MM.1S (cell line): ENCODE results near the gene CHN2.

Source experiments
- DNase-seq: peaks from one replicate; pipeline ENCODE4 v3.0.0-alpha.2; 2015
- H2AFZ ChIP-seq: fragments of 300-600 bp; sonication (generic); 2 replicates; pipeline ENCODE4 v1.6.0; 2016; ENCODE audit warnings: antibody characterized with exemption, low read length
- H3F3A ChIP-seq: fragments of 300-600 bp; sonication (generic); 2 replicates; pipeline ENCODE4 v1.6.1; 2016; ENCODE audit warnings: mild to moderate bottlenecking, antibody characterized with exemption, low read length, moderate library complexity, mixed read lengths; ENCODE audit not compliant: insufficient read depth
- H3K27ac ChIP-seq: fragments of 300-600 bp; sonication (generic); 2 replicates; pipeline ENCODE4 v1.5.1; 2016; ENCODE audit warnings: mild to moderate bottlenecking, low read length
- H3K27me3 ChIP-seq: fragments of 300-600 bp; sonication (generic); replicated peaks from 2 replicates; pipeline ENCODE4 v1.6.0; 2016; ENCODE audit warnings: low read length; ENCODE audit not compliant: insufficient read depth
- H3K36me3 ChIP-seq: fragments of 300-600 bp; sonication (generic); replicated peaks from 2 replicates; pipeline ENCODE4 v1.6.1; 2016; ENCODE audit warnings: mild to moderate bottlenecking, low read length, mixed read lengths; ENCODE audit not compliant: insufficient read depth
- H3K4me1 ChIP-seq: fragments of 300-600 bp; sonication (generic); 2 replicates; pipeline ENCODE4 v1.6.1; 2016; ENCODE audit warnings: low read length, mixed read lengths
- H3K4me2 ChIP-seq: fragments of 300-600 bp; sonication (generic); 2 replicates; pipeline ENCODE4 v1.6.0; 2016; ENCODE audit warnings: low read depth, low read length
- H3K4me3 ChIP-seq: fragments of 300-600 bp; sonication (generic); 2 replicates; pipeline ENCODE4 v1.5.1; 2016; ENCODE audit warnings: low read length, mixed read lengths
- H3K79me2 ChIP-seq: fragments of 300-600 bp; sonication (generic); 2 replicates; pipeline ENCODE4 v1.6.1; 2016; ENCODE audit warnings: mixed run types, low read length, mixed read lengths
- H3K9ac ChIP-seq: fragments of 300-600 bp; sonication (generic); 2 replicates; pipeline ENCODE4 v1.6.1; 2016; ENCODE audit warnings: low read length, mixed read lengths
- H3K9me2 ChIP-seq: fragments of 300-600 bp; sonication (generic); replicated peaks from 2 replicates; pipeline ENCODE4 v1.6.1; 2016; ENCODE audit warnings: mild to moderate bottlenecking, low read length, mixed read lengths; ENCODE audit not compliant: insufficient read depth
- H3K9me3 ChIP-seq: fragments of 300-600 bp; sonication (generic); replicated peaks from 2 replicates; pipeline ENCODE4 v1.6.1; 2016; ENCODE audit warnings: mild to moderate bottlenecking, low read length, mixed read lengths; ENCODE audit not compliant: insufficient read depth
- H4K20me1 ChIP-seq: fragments of 300-600 bp; sonication (generic); 2 replicates; pipeline ENCODE4 v1.6.1; 2016; ENCODE audit warnings: mild to moderate bottlenecking, low read length, moderate library complexity, mixed read lengths; ENCODE audit not compliant: insufficient read depth
- EZH2 ChIP-seq: fragments of 300-600 bp; sonication (generic); optimal IDR thresholded peaks from 2 replicates; pipeline ENCODE3; 2017; ENCODE audit warnings: low read depth, mild to moderate bottlenecking, antibody characterized with exemption, low read length, mixed read lengths
- EZH2phosphoT487 ChIP-seq: fragments of 300-600 bp; sonication (generic); IDR thresholded peaks from 2 replicates; pipeline ENCODE4 v1.6.1; 2018; ENCODE audit warnings: antibody characterized with exemption, low read length
- TF ChIP-seq, protein P1 (sequence below): fragments of 300-600 bp; sonication (generic); IDR thresholded peaks from 2 replicates; pipeline ENCODE4 v1.5.1; 2016; ENCODE audit warnings: antibody characterized with exemption, low read length, mixed read lengths

The CHN2 gene

DNA sequence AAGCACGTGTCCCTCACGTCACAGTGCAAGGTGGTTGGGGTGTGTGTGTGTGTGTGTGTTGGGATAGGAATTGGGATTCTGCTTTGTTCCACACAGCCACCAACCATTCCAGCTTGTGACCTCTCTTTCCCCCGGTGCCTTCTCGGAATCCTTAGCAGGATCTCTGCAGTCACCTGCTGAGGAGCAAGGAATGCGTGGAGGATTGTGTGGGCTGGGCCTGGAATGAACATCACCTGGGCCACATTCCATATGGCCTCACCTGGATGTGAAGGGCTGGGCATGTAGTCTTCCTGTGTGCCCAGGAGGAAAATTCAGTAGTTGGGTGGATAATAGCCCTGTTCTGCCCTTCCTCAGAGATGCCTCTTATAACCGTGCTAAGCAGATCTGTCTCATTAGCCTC lies 113.8 kb downstream of the CHN2 start:
- Histone ChIP-seq H3K36me3 (no peaks in the 10 kb centered on the region), H3K9me2 (no peaks in the 10 kb centered on the region), H3K4me1 (no peaks in the 10 kb centered on the region), H4K20me1 (no peaks in the 10 kb centered on the region), H3K4me3 (no peak overlapping the region), H3K9ac (no peak overlapping the region), H3K9me3 (no peaks in the 10 kb centered on the region), H3K27ac (no peak overlapping the region), H3K27me3 (no peaks in the 10 kb centered on the region), H2AFZ (no peak overlapping the region), H3K4me2 (no peak overlapping the region), H3F3A (no peaks in the 10 kb centered on the region), H3K79me2 (no peaks in the 10 kb centered on the region)
- DNase-seq = no peak
- no peak for TF ChIP-seq EZH2
- TF ChIP-seq, protein P1, sequence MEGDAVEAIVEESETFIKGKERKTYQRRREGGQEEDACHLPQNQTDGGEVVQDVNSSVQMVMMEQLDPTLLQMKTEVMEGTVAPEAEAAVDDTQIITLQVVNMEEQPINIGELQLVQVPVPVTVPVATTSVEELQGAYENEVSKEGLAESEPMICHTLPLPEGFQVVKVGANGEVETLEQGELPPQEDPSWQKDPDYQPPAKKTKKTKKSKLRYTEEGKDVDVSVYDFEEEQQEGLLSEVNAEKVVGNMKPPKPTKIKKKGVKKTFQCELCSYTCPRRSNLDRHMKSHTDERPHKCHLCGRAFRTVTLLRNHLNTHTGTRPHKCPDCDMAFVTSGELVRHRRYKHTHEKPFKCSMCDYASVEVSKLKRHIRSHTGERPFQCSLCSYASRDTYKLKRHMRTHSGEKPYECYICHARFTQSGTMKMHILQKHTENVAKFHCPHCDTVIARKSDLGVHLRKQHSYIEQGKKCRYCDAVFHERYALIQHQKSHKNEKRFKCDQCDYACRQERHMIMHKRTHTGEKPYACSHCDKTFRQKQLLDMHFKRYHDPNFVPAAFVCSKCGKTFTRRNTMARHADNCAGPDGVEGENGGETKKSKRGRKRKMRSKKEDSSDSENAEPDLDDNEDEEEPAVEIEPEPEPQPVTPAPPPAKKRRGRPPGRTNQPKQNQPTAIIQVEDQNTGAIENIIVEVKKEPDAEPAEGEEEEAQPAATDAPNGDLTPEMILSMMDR = no peak
- no peak for TF ChIP-seq EZH2phosphoT487

DNA sequence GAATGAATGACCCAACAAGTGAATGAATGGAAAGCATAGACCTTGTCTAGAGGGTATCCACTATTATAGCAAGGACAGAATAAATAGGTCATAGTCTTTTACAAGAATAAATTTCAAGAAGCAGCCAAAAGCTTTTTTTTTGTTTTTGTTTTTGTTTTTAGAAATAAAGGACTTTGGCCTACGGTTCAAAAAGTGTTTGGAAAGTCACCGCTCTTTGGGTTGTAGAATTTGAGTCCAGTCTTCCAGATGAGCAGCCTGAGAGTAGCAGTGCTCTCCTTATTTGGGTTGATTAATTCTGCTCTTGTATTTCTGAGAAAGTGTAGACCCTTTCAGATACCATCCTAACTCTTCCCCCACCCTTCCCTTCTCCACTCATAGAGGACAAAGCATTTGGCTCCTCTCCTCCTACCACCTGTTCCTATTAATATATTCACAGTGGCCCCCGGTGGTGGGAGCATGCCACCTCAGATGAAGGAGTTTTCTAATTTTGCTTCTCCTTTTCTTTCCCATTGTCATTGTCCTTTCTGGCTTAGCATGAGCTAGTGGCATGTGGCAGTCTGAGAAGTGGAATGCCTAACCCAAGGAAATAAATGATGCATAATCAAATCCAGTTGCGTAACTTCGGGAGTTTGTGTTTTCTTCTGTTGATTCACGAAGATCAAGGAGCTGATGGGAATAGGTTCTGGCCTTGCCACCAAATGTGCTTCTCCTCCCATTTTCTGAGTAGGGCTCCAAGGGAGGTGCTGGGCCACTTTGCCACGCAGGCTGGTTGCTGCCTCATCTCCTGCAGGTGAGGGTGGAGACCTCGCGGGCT lies 114.7 kb downstream of the CHN2 start:
- Histone ChIP-seq H3K27me3 (no peaks in the 10 kb centered on the region), H3K9me3 (no peaks in the 10 kb centered on the region)
- DNase-seq = no peak

DNA sequence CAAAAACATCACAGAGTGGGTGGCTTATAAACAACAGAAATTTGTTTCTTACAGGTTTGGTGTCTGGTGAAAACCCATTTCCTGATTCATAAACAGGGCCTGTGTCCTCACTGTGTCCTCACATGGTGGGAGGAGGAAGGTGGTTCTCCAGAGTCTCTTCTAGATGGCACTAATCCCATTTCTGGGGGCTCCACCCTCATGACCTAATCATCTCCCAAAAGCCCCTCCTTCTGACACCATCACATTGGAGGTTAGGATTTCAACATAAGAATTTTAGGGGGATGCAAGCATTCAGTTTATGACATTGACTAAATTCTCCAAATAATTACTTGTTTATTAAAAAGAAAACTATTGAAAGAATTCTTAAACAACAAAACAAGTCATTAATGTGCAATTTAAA lies 116.0 kb downstream of the CHN2 start:
- H3K79me2 ChIP-seq = no peaks in the 10 kb centered on the region
- H2AFZ ChIP-seq = no peak overlapping the region
- H3K9me2 ChIP-seq = no peaks in the 10 kb centered on the region
- no peaks in the 10 kb centered on the region for H3K27me3 ChIP-seq
- DNase-seq = no peak
- no peak for TF ChIP-seq EZH2phosphoT487
- TF ChIP-seq, protein P1 = no peak
- TF ChIP-seq EZH2 = no peak
- no peaks in the 10 kb centered on the region for H3K4me1 ChIP-seq
- no peak overlapping the region for H3K4me3 ChIP-seq
- no peaks in the 10 kb centered on the region for H3K9me3 ChIP-seq
- no peak overlapping the region for H3K4me2 ChIP-seq
- no peak overlapping the region for H3K27ac ChIP-seq
- H3F3A ChIP-seq = no peaks in the 10 kb centered on the region
- no peaks in the 10 kb centered on the region for H4K20me1 ChIP-seq
- no peak overlapping the region for H3K9ac ChIP-seq
- no peaks in the 10 kb centered on the region for H3K36me3 ChIP-seq

More for the DNA sequence above, 114.7 kb downstream of the CHN2 start:
- Histone ChIP-seq H4K20me1 (no peaks in the 10 kb centered on the region), H3K9me2 (no peaks in the 10 kb centered on the region), H3K9ac (no peak overlapping the region), H3K4me2 (no peak overlapping the region), H2AFZ (no peak overlapping the region), H3K4me1 (no peaks in the 10 kb centered on the region), H3K27ac (no peak overlapping the region), H3F3A (no peaks in the 10 kb centered on the region), H3K79me2 (no peaks in the 10 kb centered on the region), H3K4me3 (no peak overlapping the region), H3K36me3 (no peaks in the 10 kb centered on the region)
- TF ChIP-seq, protein P1 = no peak
- TF ChIP-seq EZH2 (no peak), EZH2phosphoT487 (no peak)
